GM19025 (cell line): ENCODE results near the gene EXOC6B.
"Not testable (repeated sequence)": the region's sequence is repeated elsewhere in the genome, so short reads cannot be mapped to it uniquely, and the experiment has no call there.

Experiments used
- ATAC-seq: cut with Tn5 transposase; IDR thresholded peaks from one replicate; pipeline ENCODE4 v1.9.1; 2021; ENCODE audit warnings: mild to moderate bottlenecking, low read depth, moderate library complexity; ENCODE audit not compliant: unreplicated experiment

The EXOC6B gene

DNA sequence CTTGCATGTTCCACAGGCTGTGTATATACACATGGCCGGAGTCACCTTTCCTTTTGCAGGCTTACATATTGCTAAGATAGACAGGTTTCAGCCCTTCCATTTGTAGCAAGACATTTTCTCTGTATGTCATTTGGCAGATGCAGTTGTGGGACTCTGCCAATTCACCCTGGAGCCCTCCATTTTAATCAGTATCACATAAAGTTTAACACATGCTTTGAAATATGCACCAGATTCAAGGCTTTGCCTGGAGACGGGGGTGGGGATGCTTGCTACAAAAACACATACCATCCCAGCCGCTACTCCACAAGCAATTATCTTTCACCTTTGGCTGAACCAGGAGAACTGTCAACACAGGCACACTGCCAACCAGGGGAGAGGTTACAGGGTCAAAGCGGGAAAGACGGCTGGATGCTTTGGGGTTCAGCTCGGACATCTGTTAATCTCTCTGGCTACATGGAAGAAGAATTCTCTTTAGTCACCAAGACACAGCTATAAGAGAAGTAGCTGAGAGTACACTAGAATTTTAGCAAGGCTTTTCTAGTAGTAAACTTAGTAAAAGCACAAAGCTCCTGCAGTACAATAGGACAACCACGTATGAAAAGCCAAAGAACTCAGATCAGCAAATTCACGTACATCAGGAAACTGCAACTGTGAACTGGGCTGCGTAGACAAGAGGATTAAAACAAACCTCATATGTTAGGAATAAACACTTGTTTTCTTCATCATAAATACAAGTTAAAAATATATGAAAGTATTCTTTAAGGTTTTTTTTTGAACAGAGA lies 130.9 kb downstream of the EXOC6B start:
- ATAC-seq: no peak

DNA sequence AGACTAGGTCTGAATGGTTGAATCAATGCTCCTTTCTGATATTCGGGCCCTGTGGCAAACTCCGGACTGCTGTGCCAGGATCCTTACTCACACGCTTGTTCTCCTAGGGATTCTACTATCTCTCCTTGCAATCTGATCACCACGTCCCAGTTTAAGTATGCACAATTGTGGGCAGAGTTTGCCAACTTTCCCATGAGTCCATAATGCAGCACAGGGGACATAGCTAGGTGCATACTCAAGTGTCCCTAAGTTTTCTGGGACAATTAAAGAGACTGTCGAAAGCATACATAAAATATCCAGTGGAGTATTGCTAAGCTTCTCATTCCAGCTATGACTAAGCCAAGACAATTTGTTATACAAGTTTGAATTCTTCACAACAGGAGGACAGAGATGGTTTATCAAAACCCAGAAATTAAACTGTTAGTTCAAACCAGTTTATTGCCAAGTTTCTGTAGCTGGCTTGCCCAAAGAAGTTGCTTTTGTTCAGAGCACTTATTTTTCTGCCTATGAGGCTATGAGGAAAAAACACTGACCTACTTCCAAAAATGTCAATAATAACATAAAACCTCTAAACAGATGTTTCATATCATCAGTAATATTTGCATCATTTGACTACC lies 136.1 kb downstream of the EXOC6B start:
- ATAC-seq: no peak

DNA sequence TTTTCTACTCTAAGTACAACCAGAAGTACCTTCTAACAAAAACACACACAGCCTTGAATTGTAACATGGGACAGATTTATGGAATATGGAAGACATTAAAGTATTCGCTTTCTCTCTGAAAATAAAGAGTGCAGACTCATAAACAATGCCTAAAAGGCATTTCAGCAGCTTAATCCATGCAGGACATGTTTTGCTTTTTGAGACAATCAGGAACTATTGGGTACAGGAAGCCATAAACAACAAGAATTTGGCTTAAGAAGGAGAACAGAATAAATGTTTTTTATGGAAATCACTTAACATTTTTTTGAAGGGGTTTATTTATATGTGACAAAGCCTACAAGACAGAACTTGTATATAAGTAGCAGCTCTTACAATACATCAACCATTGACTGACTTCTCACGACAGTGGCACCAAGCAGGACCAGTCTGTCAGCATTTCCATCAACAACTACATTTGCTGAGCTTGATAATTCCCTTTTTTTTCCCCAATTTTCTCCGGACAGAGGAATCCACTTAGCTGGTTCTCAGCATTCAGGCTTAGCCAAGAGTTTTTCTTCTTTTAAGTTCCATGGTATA lies 140.1 kb downstream of the EXOC6B start:
- no peak for ATAC-seq

DNA sequence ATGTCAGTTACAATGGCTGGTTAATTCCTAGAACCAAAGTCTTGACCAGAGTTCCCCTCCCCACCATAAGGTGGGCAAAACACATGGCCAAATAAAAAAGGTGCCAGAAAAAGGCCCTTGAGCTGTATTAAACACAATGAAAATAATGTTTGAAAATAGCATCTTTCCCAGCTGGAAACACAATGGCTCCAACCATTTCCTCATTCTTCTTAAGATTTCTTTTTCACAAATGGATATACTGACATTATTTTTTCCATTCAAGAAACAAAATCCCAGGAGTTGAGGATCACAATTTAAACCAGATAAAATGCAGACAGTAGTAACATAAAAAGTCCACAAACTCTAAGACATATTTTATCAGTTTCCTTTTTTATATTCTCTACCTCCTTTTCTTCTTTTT lies 143.8 kb downstream of the EXOC6B start:
- ATAC-seq: no peak

DNA sequence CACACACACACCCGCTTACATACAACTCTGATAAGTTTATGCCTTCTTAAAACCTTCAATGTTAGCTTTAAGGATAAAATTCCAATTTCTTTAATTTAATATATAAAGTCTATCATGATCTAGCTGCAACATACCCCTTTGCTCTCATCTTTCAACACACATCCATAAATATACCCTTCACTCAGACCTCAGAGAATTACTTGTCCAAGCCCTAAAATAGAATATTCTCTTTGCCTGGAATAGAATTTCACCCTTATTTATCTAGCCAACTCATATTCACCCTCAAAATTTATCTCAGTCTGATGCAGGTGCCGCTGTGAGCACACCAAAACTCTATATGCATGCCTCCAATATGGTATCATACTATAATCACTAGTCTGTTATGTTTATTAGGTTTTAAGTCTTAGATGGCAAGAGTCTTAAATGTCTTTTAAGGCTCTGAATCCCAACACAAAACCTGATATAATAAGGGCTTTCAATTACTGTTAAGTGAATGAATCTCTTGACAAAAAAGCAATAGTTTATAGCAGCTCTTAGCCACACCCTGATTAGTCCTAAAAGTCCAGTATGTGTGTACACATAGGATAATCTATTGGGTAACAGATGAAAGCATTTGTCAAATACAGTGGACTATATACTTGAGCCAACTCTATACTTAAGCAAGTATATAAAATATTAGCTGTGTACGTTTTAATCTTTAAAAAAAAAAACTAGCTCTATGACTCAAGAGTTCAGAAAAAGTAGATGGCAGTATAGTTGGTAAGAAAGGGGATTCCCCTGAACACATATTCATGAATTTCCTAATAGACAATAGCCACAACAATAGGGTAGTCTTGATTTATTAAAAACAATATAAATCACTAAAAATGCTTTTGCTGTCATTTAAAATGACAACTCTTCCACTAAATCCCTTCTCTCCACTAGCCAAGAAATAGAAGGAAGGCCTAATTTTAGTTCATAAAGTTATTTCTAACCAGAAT lies 144.5 kb downstream of the EXOC6B start:
- ATAC-seq: no peak

DNA sequence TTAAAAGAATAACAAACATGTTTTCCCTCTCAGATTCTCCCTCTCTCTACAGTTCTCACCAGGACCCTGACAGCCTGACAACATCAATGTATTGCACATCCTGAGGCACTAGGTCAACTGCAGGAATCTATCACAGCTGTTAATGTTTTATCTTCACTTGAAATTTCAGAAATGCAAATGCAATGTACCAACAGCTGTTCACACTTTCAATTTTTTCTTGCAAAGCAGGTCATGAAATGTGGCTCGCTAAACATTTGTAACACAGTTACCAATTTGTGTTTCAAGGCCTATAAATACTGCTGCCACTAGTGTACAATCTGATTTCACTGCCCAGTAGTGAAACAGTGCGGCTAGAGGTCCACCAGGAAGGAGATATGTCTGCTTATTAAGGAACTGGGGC lies 147.8 kb downstream of the EXOC6B start:
- ATAC-seq: peak; percentile 82

DNA sequence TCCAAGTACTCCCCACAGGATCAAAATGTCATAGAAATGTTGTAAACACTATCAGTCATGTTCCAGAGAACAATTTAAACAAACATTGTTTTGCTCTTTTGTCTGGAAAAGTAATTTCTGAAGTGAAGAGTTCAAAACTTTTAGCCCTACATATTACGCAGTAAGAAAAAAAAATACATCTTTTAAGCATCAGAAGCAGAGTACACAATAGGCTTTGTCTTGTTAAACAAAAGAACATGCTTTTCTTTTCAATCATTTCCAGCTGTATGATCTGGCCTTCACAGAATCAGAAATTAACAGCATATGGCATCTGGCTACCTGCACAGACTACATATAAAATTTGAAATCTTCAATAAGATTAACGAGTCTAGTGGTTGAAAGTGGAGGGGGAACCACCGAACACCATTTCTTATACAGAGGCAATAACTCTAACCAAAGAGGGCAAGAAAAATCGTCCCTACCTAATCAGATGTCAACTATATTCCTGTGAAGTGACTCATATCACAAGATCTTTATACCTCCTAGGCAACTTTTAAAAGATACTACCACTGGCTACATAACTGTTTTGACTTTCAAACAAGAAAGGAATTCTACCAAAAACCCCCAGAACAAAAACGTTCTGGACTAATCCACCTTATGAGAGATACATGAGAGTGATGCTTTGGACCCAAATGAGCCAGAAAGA lies 149.3 kb downstream of the EXOC6B start:
- ATAC-seq: no peak

DNA sequence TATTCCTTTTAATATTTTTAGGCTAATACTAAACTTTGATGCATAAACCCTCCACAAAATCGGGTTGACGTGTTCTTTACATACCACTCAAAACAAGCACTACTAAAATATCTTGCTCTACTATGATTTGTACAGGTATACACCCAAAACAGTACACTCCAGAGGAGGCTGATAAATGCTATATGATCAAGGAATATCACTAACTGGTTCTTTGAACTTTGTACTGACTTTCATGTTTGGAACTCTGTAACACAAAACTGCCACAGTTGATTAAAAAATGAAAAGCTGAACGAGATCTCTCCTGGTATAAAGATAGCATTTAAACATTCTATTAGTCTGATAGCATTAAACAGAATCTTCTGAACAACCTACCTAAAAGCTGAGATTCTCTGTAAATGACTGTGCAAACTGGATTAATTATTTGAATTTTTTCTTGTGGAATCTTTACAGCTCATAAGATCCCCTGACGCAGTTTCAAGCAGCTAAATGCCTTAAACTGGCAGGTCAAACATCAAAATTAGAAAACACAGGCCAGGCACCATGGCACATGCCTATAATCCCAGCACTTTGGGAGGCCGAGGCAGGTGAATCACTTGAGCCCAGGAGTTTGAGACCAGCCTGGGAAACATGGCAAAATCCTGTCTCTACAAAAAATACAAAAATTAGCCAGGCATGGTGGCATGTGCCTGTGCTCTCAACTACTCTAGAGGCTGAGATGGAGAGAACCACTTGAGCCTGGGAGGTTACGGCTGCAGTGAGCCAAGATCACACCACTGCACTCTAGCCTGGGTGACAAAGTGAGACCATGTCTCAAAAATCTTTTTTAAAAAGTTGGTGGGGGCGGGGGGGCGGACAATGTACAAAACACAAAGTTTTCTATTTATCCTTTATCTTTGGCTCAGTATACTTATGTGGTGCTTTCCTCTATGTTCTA lies 150.6 kb downstream of the EXOC6B start:
- no peak for ATAC-seq

DNA sequence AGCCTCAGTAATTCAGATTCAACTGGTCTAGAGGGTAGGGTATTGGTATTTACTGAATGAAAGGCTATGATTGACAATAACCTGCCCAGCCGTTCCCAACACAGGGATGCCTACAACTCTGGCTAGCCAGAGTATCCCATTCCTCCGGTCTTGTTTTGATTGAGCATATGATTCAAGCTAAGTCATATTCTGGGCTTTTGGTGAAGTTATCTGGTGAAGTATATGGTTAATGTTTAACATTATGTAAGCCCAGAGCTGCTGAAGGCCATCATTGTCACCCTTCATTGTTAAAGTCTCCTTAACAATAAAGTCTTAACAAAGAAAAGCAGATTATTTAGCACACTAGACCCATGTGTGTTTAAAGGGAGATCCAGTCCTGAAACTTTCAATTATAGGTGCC lies 152.6 kb downstream of the EXOC6B start:
- ATAC-seq: no peak

DNA sequence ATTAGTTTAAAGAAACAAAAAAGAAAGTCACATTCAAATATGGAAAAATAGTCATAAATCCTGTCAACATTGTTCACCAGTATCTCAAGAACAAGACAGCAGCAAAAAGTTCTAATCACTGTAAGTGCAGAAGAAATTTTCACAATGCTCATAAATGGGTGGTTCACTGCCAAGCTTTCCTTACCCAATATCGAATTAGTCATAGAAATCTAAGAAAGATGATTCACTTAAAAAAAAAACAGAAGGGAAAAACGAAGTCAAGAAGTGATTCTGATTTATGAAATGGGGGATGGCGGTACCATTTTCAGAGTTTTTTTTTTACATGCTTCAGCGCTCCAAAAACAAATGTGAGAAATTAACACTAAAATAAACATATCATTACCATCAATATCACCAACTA lies 156.7 kb downstream of the EXOC6B start:
- no peak for ATAC-seq

DNA sequence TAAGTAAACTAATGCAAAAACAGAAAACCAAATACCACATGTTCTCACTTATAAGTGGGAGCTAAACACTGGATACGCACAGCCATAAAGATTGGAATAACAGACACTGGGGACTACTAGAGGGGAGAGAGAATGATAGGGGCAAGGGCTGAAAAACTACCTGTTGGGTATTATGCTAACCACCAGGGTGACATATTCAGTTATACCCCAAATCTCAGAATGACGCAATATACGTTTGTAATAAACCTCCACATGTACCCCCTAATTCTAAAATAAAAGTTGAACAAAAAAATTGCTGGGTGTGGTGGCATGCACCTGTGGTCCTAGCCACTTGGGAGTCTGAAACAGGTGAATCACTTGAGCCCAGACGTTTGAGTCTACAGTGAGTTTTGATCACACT lies 157.2 kb downstream of the EXOC6B start:
- ATAC-seq: no peak

DNA sequence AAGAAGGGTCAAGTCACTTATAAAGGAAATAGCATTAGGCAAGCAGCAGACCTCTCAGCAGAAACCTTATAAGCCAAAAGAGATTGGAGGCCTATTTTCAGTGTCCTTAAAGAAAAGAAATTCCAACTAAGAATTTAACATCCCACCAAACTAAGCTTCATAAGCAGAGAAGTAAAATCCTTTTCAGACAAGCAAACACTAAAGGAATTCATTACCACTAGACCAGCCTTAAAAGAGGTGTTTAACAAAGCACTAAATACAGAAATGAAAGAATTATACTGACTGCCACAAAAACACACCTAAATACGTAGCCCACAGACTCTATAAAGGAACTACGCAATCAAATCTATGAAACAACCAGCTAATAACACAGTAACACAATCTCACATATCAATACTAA lies 160.4 kb downstream of the EXOC6B start:
- ATAC-seq: no peak

DNA sequence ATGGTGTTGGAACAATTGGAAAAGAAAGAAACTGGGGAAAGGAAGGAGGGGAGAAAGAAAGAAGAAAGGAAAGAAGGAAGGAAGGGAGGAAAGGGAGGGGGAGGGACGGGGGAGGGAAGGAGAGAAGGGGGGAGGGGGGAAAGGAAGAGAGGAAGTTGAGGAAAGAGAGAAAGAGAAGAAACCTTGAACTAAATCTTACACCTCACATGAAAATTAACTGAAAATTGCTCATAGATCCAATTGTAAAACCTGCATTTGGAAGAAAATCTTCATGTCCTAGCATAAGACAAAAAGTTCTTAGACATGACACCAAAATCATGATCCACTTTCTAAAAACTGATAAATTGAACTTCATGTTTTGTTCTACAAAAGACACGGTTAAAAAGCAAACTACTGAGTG lies 163.8 kb downstream of the EXOC6B start:
- no peak for ATAC-seq

DNA sequence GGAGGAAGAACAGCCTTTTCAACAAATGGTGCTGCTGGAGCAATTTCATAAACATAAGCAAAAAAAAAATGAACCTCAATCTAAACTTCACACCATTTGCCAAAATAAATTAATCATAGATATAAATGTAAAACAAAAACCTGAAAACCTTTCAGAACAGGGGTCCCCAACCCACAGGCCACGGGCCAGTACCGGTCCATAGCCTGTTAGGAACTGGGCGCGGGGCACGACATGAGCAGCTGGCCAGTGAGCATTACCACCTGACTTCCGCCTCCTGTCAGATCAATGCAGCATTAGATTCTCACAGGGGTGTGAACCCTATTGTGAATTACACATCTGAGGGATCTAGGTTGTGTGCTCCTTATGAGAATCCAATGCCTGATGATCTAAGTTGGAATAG lies 176.0 kb downstream of the EXOC6B start:
- ATAC-seq: no peak

DNA sequence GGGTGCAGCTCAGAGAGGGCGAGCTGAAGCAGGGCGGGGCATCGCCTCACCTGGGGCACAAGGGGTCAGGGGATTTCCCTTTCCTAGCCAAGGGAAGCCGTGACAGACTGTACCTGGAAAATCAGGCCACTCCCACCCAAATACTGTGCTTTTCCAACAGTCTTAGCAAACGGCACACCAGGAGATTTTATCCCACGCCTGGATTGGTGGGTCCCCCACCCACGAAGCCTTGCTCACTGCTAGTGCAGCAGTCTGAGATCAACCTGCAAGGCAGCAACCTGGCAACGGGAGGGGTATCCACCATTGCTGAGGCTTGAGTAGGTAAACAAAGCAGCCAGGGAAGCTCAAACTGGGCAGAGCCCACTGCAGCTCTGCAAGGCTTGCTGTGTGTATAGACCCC lies 184.6 kb downstream of the EXOC6B start:
- ATAC-seq: not testable (repeated sequence)

DNA sequence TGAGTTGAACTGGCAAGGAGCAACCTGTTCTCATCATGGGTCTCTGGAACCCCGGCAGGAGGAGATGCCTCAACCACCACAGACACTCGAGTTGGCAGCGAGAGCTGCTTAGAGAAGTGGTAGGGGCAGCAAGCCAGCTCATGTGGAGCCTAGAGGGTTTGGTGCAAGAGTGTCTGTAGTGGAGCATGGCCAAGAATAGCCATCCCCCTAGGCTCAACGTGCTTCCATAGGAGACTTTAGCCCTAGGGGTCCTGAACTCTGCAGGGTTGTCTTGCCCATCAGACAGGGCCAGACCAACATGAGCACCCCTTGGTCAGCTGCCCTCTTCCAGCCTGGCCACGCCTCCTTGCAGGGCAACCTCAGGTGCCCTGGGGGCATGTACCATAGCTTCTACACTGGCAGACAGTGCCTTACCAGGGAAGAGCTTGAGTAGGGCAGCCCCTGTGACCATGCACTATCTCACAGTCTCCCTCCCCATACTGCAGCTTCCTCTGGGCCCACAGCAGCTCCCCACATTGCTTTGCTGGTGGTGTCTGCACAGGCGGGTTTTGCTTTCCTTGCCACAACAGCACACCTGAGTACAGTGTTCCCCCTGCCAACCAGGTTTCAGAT lies 187.1 kb downstream of the EXOC6B start:
- ATAC-seq: no peak

DNA sequence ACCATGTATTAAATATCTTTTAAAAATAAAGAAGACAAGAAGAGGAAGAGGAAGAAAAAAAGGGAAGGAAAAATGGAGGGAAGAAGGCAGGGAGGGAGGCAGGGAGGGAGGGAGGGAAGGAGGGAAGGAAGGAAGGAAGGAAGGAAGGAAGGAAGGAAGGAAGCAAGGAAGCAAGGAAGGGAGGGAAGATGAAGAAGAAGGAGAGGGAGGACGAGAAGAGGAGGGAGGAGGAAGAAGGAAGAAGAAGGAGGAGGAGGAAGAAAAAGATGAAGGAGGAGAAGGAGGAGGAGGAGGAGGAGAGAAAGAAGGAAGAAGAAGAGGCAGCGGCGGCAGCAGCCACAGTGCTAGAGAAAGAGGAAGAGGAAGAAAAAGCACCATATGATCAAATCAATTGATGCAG lies 189.6 kb downstream of the EXOC6B start:
- no peak for ATAC-seq

DNA sequence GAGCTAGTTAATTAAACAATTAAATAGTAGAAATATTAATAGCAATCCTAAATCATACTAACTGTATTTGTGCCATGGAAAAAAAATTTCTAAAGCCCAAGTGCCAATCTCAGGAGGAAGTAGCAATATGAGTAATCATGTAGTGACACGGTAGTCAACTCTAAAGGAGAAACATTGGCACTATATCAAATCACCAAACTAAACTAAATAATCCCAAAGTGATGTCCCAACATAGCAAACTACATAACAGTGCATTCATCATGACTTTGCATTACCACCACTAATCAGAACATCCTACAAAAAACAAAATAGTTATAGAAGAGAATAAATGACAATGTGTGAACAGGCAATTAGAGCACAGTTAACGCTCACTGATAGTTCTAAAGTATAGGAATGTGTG lies 195.1 kb downstream of the EXOC6B start:
- ATAC-seq: no peak

DNA sequence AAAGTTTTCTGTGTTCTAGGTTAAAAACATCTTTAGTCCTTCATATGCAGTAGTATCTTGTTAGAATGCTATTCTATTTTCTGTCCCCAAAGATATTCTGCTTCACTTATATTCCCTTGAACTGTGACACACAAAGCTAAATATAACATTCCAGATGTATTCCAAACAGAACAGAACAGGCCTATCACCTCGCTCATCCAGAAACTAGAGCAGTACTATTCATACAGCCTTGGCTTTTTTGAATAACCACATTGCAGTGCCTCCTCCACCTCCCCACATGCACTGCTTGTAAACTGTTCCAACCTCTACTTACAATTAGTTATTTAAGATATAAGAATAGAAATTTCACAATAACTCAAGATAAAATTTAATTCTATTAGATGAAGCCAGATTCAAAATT lies 196.8 kb downstream of the EXOC6B start:
- no peak for ATAC-seq
